ENCODE results near the gene FGF1. TPM values are rescaled to one million over a fixed set of nuclear protein-coding genes. Genes with fewer than 3 reads are reported as not detected.

Gene FGF1
- total RNA-seq, 1 experiment from 2014 or later, result 3.2 TPM

- no CpG with 5 or more reads among the region's 13 CpGs for WGBS (ENCODE audit: extremely low coverage, insufficient read length, low lambda C conversion rate)
- H3K4me2 ChIP-seq (ENCODE audit: insufficient read depth, insufficient read length, low read length), result no peak overlapping the region
Observed at GRCh38 chr5:142720641-142721271, 34.9 kb upstream of the FGF1 start.

More at GRCh38 chr5:142720641-142721271, 34.9 kb upstream of the FGF1 start:
- Histone ChIP-seq H3K23ac (ENCODE audit: insufficient read length, low read depth, low read length) (no peak overlapping the region), H3K9me3 (ENCODE audit: control insufficient read depth, low read depth, low read length) (no peaks in the 10 kb centered on the region), H3K56ac (ENCODE audit: insufficient read length, low read depth, low read length) (no peak overlapping the region), H4K20me1 (ENCODE audit: control insufficient read depth, insufficient read depth, insufficient read length) (no peaks in the 10 kb centered on the region), H3K4ac (ENCODE audit: low read depth, low read length) (no peak overlapping the region), H4K8ac (replicated peaks; ENCODE audit: insufficient read length, low read depth, low read length) (no peak overlapping the region), H2BK15ac (ENCODE audit: low read depth, low read length) (no peak overlapping the region), H2BK20ac (ENCODE audit: low read depth, low read length, poor library complexity, severe bottlenecking) (no peak overlapping the region), H4K91ac (ENCODE audit: insufficient read length, low read depth, low read length) (no peak overlapping the region), H3K27me3 (ENCODE audit: insufficient read depth, low read length) (no peaks in the 10 kb centered on the region), H3K9ac (ENCODE audit: extremely low read depth, insufficient read length, low read length) (no peak overlapping the region), H2BK12ac (ENCODE audit: insufficient read length, low read depth, low read length) (no peak overlapping the region), H3K79me1 (ENCODE audit: insufficient read depth, low read depth, low read length, poor library complexity, severe bottlenecking) (no peaks in the 10 kb centered on the region), H3K23me2 (ENCODE audit: insufficient read length, low read depth, low read length, poor library complexity, severe bottlenecking) (no peaks in the 10 kb centered on the region), H2BK5ac (ENCODE audit: insufficient read length, low read length) (no peak overlapping the region), H2AK5ac (ENCODE audit: insufficient read length, low read length) (no peak overlapping the region), H2BK120ac (ENCODE audit: low read depth, low read length, poor library complexity, severe bottlenecking) (no peak overlapping the region), H3K27ac (ENCODE audit: insufficient read length, low read depth, low read length) (no peak overlapping the region), H3K18ac (ENCODE audit: insufficient read length, low read depth, low read length) (no peak overlapping the region), H2AFZ (ENCODE audit: low read length) (no peak overlapping the region), H3K79me2 (ENCODE audit: insufficient read depth, low read length) (no peaks in the 10 kb centered on the region), H3K14ac (ENCODE audit: insufficient read depth, low read length) (peak overlapping the region; percentile 50), H3T11ph (ENCODE audit: low read length) (no peak overlapping the region), H3K4me1 (ENCODE audit: insufficient read depth, low read length) (peaks cover 7% of the 10 kb centered on the region; the same call in 1 of the 2 replicates), H4K5ac (ENCODE audit: insufficient read length, low read depth, low read length) (no peak overlapping the region)
- H3K36me3 Mint-ChIP-seq (ENCODE audit: insufficient read depth in 1 of 3, low read depth in 3 of 3), result peaks cover 0 to 50% (median 5%) of the 10 kb centered on the region in 3 experiments; a peak in 3 of 7 replicates
- H3K27ac Mint-ChIP-seq, result peak overlapping the region in 1 of 3 experiments; percentile 44; a peak in 1 of 7 replicates
- no peak for TF ChIP-seq CTCF (conservative IDR thresholded peaks at IDR 0.05)
- H3K4me3 Mint-ChIP-seq, result no peak overlapping the region
- H3K9me3 Mint-ChIP-seq, result no peaks in the 10 kb centered on the region
- peaks cover 43% of the 10 kb centered on the region in 2 experiments for H3K4me1 Mint-ChIP-seq
- DNase-seq, result peak; percentile 25
- H3K27me3 Mint-ChIP-seq (ENCODE audit: low read depth), result no peaks in the 10 kb centered on the region
